Astrocyte (in vitro differentiated cells and primary cell): ENCODE measurements around the gene KMT2B. TPM values are rescaled to one million over a fixed set of nuclear protein-coding genes. Genes with fewer than 3 reads are reported as not detected.
A peak's percentile ranks its signal among the peaks of the same experiment; 100 is the strongest.

Source experiments
- DNase-seq: peaks from one replicate; pipeline ENCODE4 v3.0.0-alpha.2; 2010; ENCODE audit warnings: low read depth
- FAIRE-seq: peaks from 2 replicates; lab custom pipeline; 2011; peaks lifted over from hg19 to GRCh38; lab: Jason Lieb, UNC
- H2AFZ ChIP-seq: 2 replicates; pipeline ENCODE4 v1.6.0; 2012; ENCODE audit warnings: low read depth, low read length, inconsistent platforms
- H3K27ac ChIP-seq: 2 replicates; pipeline ENCODE4 v1.5.1; 2011; ENCODE audit warnings: low read depth, low read length, inconsistent platforms
- H3K27me3 ChIP-seq: 2 replicates; pipeline ENCODE4 v1.6.0; 2011; ENCODE audit warnings: low read length, inconsistent platforms; ENCODE audit not compliant: insufficient read depth
- H3K36me3 ChIP-seq: 2 replicates; pipeline ENCODE4 v1.5.1; 2011; ENCODE audit warnings: low read length, inconsistent platforms; ENCODE audit not compliant: insufficient read depth
- H3K4me1 ChIP-seq: 2 replicates; pipeline ENCODE4 v1.5.1; 2011; ENCODE audit warnings: low read length, inconsistent platforms; ENCODE audit not compliant: insufficient read depth
- H3K4me2 ChIP-seq: 2 replicates; pipeline ENCODE4 v1.6.0; 2012; ENCODE audit warnings: low read length, inconsistent platforms
- H3K4me3 ChIP-seq: 2 replicates; pipeline ENCODE4 v1.5.1; 2011; ENCODE audit warnings: low read depth, mild to moderate bottlenecking, low read length, inconsistent platforms; ENCODE audit not compliant: insufficient read depth
- H3K79me2 ChIP-seq: 2 replicates; pipeline ENCODE4 v1.6.0; 2012; ENCODE audit warnings: mild to moderate bottlenecking, low read length, inconsistent platforms; ENCODE audit not compliant: insufficient read depth
- H3K9ac ChIP-seq: 2 replicates; pipeline ENCODE4 v1.6.0; 2012; ENCODE audit warnings: mild to moderate bottlenecking, low read length, inconsistent platforms
- H3K9me3 ChIP-seq: 2 replicates; pipeline ENCODE4 v1.5.1; 2012; ENCODE audit warnings: low read depth, mild to moderate bottlenecking, low read length, inconsistent platforms; ENCODE audit not compliant: insufficient read depth
- H4K20me1 ChIP-seq: 2 replicates; pipeline ENCODE4 v1.6.0; 2012; ENCODE audit warnings: low read length, inconsistent platforms; ENCODE audit not compliant: insufficient read depth
- H3K27ac Mint-ChIP-seq: one replicate; pipeline ENCODE4 v1.8.0; 2021; ENCODE audit warnings: mild to moderate bottlenecking, mixed read lengths; ENCODE audit not compliant: unreplicated experiment
- H3K27me3 Mint-ChIP-seq: one replicate; pipeline ENCODE4 v1.8.0; 2021; ENCODE audit warnings: low read depth, mixed read lengths; ENCODE audit not compliant: unreplicated experiment
- H3K36me3 Mint-ChIP-seq: one replicate; pipeline ENCODE4 v1.8.0; 2021; ENCODE audit warnings: low read depth, mixed read lengths; ENCODE audit not compliant: unreplicated experiment
- H3K4me1 Mint-ChIP-seq: one replicate; pipeline ENCODE4 v1.8.0; 2021; ENCODE audit warnings: low read depth, mixed read lengths; ENCODE audit not compliant: unreplicated experiment
- H3K4me3 Mint-ChIP-seq: one replicate; pipeline ENCODE4 v1.8.0; 2021; ENCODE audit warnings: mild to moderate bottlenecking, moderate library complexity, mixed read lengths; ENCODE audit not compliant: unreplicated experiment
- H3K9me3 Mint-ChIP-seq: one replicate; pipeline ENCODE4 v1.8.0; 2021; ENCODE audit warnings: mild to moderate bottlenecking, mixed read lengths; ENCODE audit not compliant: unreplicated experiment
- EZH2 ChIP-seq: IDR thresholded peaks from 2 replicates; pipeline ENCODE4 v1.6.1; 2012; ENCODE audit warnings: mild to moderate bottlenecking, low read length, inconsistent platforms; ENCODE audit not compliant: insufficient read depth
- total RNA-seq: library from RNA; stranded (reverse); gene quantifications from 2 replicates; pipeline ENCODE4 v1.2.1, GENCODE V29; 2021
- TF ChIP-seq, protein P1 (sequence below): IDR thresholded peaks from 2 replicates; pipeline ENCODE4 v1.5.1; 2011; ENCODE audit warnings: low read depth, mild to moderate bottlenecking, inconsistent platforms, low read length, moderate library complexity; ENCODE audit not compliant: insufficient read depth

Gene KMT2B
- total RNA-seq, 1 donor from 2014 or later, result 28.7 TPM

DNA sequence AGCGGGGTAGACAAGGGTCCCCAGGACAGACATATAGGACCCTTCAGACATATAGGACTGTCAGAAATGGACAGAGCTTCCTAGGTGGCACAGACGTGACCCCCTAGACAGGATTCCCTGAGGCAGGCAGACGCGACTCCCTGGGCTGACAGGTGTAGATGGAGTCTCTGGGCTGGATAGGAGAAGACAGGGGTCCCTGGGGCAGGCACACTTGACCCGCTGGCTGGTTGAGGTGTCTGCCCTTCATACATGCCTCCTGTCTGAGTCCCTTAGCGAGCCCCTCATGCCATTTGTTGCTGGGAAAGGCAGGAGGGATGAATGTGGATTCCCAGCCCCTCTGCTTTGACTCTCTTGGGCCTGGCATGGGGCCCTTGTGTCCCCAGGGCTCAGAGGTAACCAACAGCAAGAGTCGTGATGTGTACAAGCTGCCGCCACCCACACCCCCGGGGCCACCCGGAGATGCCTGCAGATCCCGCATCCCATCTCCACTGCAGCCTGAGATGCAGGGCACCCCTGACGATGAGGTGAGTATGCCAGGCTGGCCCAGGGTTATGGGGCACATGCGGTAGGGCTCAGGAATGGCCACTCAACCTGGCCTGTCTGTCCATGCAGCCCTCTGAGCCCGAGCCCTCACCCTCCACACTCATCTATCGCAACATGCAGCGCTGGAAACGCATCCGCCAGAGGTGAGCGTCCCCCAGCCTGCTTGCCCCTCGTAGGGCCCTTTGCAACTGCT, 36.0 kb downstream of the KMT2B start:
- H3K9me3 Mint-ChIP-seq, result no peaks in the 10 kb centered on the region
- H3K4me1 Mint-ChIP-seq, result peaks cover 22% of the 10 kb centered on the region
- H3K4me2 ChIP-seq, result no peak overlapping the region
- no peak overlapping the region for H3K27ac Mint-ChIP-seq
- no peak overlapping the region for H3K9ac ChIP-seq
- H3K4me3 ChIP-seq, result no peak overlapping the region
- peaks cover 15% of the 10 kb centered on the region for H4K20me1 ChIP-seq
- TF ChIP-seq, protein P1, sequence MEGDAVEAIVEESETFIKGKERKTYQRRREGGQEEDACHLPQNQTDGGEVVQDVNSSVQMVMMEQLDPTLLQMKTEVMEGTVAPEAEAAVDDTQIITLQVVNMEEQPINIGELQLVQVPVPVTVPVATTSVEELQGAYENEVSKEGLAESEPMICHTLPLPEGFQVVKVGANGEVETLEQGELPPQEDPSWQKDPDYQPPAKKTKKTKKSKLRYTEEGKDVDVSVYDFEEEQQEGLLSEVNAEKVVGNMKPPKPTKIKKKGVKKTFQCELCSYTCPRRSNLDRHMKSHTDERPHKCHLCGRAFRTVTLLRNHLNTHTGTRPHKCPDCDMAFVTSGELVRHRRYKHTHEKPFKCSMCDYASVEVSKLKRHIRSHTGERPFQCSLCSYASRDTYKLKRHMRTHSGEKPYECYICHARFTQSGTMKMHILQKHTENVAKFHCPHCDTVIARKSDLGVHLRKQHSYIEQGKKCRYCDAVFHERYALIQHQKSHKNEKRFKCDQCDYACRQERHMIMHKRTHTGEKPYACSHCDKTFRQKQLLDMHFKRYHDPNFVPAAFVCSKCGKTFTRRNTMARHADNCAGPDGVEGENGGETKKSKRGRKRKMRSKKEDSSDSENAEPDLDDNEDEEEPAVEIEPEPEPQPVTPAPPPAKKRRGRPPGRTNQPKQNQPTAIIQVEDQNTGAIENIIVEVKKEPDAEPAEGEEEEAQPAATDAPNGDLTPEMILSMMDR, result no peak
- no peak for TF ChIP-seq EZH2
- FAIRE-seq (no peak), DNase-seq (no peak)
- H3K4me1 ChIP-seq, result peaks cover 32% of the 10 kb centered on the region
- H3K27ac ChIP-seq, result no peak overlapping the region
- H3K36me3 Mint-ChIP-seq, result peaks cover 18% of the 10 kb centered on the region
- H3K36me3 ChIP-seq, result peaks cover 5% of the 10 kb centered on the region
- H3K27me3 ChIP-seq, result no peaks in the 10 kb centered on the region
- H3K4me3 Mint-ChIP-seq, result no peak overlapping the region
- H3K9me3 ChIP-seq, result no peaks in the 10 kb centered on the region
- H3K27me3 Mint-ChIP-seq, result peaks cover 2% of the 10 kb centered on the region
- peaks cover 39% of the 10 kb centered on the region for H3K79me2 ChIP-seq
- H2AFZ ChIP-seq, result no peak overlapping the region

- Mint-ChIP-seq H3K9me3 (no peaks in the 10 kb centered on the region), H3K4me3 (no peak overlapping the region), H3K4me1 (peaks cover 22% of the 10 kb centered on the region), H3K36me3 (peaks cover 18% of the 10 kb centered on the region), H3K27ac (no peak overlapping the region), H3K27me3 (peaks cover 2% of the 10 kb centered on the region)
- no peak overlapping the region for H3K9ac ChIP-seq
- H2AFZ ChIP-seq, result no peak overlapping the region
- H3K36me3 ChIP-seq, result peaks cover 5% of the 10 kb centered on the region
- H4K20me1 ChIP-seq, result peaks cover 21% of the 10 kb centered on the region
- H3K4me2 ChIP-seq, result peak overlapping the region; percentile 96
- H3K4me3 ChIP-seq, result no peak overlapping the region
- no peak for TF ChIP-seq EZH2
- TF ChIP-seq, protein P1, result no peak
- FAIRE-seq, result no peak
- no peak for DNase-seq
- H3K9me3 ChIP-seq, result no peaks in the 10 kb centered on the region
- H3K27me3 ChIP-seq, result no peaks in the 10 kb centered on the region
- no peak overlapping the region for H3K27ac ChIP-seq
- peaks cover 41% of the 10 kb centered on the region for H3K79me2 ChIP-seq
- H3K4me1 ChIP-seq, result peaks cover 35% of the 10 kb centered on the region
These were observed 36.7 kb downstream of the KMT2B start for GRCh38 chr19:35754370-35755130.
